ENCODE measurements around the gene OR2V2.

OR2V2 gene

DNA sequence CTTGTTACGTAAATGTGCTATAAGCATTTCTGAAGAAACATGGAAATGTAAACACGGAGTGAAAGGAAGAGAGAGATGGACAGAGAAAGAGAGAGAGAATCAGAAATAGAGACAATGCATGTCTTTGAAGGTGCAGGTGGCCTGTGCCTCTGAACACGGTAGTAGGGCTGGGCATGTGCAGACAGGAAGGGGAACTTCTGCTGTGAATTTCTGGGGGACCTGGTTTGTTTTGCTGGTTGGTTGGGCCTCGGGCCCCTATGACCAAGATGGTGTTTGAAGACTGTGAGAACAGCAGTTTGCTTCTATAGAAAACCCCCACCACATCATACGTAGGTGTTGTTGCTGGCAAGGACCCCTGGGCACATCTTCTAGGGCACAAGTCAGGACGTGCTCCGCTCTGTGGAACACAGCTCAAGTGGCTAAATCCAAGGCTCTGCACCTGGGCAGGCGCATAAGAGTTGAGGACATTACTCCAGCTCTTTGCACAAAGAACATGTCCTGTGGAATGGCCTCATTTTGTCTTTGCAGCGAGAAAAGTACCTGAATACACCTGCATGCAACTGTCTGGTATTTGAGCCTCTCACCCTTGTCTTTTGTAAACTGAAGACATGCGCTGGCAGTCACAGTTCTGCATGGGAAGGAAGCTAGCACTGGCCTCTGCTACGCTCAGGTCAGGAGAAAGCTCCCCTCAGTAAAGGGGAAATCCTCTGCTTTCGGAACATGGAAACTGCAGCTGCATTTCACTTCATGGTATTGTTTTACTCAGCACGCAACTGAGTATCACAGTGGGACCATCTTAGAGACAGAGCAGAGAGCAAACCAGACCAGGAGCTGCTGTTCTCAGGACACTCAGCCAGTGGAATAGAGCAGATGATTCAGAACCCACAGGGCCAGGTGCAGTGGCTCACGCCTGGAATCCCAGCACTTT lies 2.7 kb downstream of the OR2V2 start:
- no peak for DNase-seq

DNA sequence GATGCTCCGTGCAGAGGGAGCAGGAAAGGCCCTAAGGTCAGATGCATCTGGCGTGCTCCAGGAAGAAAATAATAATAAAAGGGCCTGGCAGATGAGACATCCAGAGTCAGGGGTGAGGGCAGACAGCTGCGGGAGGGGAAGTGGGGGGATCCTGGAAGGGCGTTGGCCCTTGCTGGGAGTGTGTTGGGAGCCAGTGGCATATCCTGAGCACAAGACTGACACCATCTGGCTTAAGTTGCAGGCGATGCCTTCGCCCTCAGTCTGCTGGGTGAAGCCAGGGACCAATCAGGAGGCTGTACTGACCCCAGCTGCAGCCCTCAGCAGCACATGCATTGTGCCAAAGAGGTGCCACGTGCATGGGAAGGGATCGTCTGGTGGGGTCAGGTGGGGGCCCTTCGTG lies 3.8 kb downstream of the OR2V2 start:
- DNase-seq: no peak

DNA sequence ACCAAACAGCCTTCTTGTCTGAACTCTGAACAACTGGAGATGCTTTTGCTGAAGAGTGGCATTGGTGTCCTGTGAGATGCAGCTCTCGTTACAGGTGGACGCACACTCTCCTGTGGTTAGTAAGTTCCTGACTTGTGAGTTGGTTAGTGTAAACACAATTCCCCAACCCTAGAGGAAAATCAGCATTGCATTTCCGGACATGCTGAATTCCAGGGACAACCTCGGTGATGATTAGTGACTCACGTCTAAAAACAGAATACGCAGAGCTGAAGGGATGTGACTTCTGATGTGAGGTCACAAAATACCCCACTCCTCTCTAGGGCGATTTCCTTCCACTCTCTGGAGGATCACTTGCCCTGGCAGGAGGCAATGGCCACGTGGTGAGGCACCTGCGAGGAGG lies 5.0 kb downstream of the OR2V2 start:
- DNase-seq: no peak

DNA sequence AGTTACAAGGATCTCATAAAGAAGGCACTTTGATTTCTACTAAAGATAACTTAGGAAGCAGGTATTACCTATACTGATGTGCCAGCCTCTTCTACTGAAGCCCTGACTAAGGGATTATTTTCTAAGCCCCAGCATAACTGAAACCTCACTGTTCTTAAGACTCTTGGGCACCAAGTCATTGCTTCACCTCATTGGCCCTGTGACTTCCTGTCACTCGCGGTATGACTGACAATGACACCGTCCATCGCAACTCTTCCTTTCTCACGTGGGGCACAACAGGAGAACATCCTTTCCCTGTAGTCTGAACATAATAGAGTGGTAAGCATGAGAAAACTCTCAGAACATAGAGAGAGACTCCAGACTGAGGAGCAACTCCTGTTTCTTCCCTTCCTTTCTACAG lies 6.4 kb downstream of the OR2V2 start:
- no peak for DNase-seq

DNA sequence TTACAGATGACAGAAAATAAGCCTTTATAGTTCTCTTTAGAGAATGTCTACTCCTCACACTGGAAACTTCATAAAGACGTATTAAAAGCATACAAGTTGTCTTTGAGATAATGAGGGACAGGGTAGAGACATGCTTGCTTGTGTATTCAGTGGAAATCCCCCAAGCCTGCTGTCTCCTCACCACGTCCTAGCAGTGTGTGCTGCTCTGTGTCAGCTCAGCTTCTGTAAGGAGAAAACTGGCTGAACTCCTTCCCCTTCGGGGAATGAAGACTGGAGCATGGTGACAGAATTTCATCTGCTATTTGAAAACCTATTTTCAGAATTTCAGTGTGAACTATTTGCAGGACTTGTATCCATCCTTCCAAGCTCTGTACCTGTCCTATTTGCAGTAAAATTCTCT lies 9.4 kb downstream of the OR2V2 start:
- no peak for DNase-seq

DNA sequence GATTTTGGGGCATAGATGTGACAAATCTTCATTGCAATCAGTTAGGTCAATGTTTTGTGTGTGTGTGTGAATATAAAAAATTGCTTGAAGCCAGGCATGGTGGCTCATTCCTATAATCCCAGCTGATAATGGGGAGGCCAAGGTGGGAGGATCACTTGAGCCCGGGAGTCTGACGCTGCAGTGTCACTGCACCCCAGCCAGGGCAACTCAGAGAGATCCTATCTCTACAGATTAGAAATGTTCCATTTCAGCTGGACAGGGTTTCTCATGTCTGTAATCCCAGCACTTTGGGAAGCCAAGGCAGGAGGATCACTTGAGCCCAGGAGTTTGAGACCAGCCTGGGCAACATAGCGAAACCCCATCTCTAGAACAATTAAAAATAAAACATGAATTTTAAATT lies 11.5 kb downstream of the OR2V2 start:
- DNase-seq: no peak

DNA sequence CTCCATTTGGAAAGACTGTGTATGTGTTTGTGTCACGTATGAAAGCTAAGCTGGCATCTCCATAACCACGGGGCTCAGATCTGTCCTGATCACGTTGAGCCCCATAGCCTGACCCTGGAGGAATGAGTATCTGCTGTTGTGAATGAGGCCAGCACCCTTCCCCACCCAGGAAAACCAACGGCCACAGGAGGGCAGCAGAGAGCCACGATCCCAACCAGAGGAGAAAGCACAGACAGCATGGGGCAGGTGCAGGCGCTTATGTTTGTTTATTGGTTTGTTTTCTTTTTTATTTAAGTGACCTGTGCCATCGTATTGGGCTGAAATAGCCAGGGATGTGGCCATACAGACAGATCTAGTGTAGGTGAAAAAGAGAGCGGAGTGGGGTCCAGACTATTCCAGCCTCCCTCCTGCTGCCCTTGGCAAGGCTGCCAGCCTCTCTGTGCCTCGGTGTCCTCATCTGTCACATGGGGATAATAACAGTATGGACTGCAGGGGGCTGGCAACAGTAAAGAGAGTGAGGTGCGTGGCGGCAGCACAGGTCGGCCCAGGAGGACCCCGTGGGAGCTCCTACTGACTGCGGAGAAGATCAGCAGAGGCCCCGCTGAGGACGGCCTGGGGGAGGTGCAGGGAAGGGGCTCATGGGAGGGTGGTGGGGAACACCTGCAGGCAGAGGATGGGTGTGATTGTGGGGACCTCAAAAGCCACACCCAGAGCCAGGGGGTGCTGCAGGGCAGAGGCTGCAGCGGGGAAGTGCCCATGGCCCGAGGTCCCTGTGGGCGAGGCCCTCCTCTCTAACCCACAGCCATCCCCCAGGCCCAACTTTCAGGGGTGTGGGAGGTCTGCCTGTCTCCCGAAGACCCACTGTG lies 12.1 kb downstream of the OR2V2 start:
- peak; percentile 85 for DNase-seq

DNA sequence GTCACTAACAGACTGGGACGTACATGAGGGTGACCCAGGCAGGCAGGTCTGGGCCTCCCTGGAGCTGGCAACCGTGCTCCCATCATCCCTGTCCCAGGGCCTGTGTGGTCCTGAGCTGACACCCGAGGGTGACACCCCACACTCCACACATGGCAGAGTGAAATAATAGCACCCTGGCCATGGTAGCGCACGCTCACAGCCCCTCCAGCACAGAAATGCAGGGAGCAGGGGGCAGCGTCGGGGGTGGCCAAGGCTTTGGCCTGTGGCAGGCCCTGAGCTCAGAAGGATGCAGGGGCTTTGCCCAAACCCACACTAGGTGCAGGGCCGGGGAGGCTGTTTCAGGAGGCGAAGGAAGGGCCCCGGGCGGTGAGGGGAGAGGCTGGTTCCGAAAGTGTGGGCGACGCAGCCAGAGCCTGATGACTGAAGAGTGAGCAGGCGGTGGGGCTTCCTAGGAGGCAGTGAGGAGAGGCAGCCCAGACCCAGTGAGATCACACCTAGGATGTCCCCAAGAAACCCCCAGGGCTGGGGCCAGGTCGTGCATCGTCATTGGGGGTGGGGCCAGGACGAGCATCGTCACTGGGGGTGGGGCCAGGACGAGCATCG lies 12.9 kb downstream of the OR2V2 start:
- peak; percentile 56 for DNase-seq

DNA sequence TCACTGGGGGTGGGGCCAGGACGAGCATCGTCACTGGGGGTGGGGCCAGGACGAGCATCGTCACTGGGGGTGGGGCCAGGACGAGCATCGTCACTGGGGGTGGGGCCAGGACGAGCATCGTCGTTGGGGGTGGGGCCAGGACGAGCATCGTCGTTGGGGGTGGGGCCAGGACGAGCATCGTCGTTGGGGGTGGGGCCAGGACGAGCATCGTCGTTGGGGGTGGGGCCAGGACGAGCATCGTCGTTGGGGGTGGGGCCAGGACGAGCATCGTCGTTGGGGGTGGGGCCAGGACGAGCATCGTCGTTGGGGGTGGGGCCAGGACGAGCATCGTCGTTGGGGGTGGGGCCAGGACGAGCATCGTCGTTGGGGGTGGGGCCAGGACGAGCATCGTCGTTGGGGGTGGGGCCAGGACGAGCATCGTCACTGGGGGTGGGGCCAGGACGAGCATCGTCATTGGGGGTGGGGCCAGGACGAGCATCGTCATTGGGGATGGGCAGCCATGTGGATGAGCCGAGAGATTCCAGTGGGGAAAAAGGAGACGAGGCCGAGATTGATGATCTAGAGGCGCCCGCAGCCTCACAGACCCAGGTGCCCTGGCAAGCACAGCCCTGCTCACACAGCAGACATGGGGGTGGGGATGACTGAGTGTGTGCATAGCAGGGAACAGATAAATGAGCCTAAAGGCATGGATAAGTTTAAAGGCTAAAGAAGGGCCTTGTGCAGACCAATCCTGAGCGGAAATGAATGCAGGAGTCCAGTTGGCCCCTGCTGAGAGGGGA lies 13.6 kb downstream of the OR2V2 start:
- DNase-seq: peak; percentile 46

DNA sequence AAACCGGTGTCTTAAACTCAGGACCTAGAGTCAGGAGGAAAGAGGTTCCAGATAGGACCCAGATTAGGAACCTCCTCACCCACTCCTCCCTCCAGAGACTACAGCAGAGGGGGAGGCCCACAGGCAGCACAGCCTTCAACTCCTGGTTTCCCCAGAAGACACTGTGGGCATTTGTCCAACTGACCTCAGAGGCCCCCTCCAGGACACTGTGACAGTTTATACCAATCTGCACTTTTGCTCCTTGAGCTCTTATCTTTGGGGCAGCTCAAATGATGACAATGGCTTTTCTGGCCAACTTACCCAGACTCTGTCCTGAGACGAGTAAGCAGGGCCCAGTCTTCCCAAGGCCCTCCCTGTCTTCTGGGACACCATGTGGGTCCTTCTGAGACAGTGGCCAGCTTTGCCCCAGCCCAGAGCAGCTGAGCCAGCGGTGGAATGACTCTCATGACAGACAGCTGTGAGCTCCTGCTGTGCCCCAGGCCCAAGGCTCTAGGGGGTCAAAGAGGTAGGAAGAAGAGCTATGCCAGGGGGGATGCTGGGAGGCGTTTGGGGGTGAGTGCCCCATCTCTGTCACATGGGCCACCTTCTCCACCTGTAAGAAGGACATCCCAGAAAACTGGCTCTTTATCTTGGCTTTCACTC lies 14.3 kb downstream of the OR2V2 start:
- no peak for DNase-seq

DNA sequence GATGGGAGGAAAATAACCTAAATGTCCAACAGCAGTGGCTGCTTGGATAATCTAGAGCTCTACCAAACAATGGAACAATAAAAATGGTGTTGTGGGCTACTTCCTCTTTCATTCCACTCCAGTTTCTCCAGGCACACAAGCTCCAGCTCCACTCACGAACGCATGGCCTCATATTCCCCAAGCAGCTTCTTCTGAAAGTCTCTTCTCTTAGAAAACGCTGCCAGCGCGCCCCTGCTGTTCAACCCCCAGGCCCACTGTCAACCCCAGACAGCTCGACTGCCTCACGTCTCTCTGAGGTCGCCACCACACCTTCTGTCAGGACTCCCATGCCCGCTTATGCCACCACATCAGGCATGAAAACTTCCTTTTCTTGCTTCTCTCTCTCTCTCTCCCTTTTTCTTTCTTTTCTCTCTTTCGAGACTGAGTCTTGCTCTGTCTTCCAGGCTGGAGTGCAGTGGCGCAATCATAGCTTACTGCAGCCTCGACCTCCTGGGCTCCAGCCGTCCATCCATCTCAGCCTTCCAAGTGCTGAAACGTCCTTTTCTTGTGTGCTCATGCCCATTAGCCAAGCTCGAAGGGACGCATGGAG lies 16.2 kb downstream of the OR2V2 start:
- DNase-seq: no peak

DNA sequence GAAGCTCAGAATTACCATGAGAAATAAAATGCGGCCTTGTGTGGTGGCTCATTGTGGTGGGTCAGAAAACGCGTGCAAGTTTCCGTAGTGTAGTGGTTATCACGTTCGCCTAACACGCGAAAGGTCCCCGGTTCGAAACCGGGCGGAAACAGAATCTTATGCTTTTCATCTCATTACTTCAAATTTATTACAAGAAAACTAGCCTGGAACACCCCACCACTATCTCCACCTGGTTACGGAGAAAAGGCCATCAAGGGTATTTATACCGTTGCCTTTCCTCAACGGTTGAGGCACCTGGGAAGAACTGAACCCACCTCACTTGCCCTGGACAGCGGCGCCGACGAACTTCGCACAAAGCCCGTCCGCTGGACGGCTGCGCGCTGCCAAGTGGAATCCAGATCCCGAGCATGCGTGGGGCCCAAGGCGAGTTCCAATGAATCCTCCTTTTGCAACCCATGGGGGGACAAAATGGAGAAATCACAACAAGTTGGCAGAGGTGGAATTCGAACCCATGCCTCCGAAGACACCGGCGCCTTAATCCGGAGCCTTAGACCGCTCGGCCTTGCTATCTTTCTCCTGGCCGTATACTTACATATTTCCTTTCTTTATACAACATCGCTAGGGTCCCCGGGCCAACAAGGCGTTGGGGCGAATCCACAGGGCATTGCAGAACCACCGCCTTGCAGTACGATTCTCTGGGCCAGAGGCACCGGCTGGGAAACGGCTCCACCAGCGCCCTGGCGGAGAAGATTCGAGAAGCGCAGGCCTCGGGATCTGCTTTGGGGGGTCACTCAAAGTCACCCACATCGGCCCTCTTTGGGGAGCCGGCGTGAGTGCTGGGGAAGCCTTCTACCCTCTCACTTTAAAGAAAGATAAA lies 16.9 kb downstream of the OR2V2 start:
- DNase-seq: no peak

DNA sequence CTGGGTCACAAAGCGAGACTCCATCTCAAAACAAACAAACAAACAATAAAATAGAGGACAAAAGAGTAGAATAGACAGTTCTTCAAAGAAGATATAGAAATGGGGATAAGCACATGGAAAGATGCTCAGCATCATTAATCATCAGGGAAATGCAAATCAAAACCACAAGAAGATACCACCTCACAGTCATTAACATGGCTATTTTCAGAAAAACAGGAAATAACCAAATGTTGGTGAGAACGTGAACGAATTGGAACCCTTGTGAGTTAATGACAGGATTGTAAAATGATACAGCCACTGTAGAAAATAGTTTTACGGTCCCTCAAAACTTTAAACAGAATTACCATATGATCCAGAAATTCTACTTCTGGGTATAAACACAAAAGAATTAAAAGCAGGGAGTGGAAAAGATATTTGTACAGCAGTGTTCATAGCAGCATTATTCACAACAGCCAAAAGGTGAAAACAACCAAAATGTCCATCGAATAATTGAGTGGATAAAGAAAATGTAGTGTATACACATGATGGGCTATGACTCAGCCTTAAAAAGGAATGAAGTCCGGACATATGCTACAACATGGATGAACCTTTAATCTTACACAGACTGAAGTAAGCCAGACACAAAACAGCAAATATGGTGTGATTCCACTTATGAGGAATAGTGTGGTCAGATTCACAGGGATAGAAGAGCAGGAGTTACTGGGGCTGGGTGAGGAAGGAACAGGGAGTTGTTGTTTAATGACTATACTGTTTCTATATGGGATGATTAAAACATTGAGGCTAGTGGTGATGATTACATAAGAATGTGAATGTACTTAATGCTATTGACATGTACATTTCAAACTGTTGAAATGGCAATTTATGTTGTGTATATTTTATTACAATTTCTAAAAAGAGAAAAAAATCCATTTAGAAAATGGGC lies 19.7 kb downstream of the OR2V2 start:
- no peak for DNase-seq

DNA sequence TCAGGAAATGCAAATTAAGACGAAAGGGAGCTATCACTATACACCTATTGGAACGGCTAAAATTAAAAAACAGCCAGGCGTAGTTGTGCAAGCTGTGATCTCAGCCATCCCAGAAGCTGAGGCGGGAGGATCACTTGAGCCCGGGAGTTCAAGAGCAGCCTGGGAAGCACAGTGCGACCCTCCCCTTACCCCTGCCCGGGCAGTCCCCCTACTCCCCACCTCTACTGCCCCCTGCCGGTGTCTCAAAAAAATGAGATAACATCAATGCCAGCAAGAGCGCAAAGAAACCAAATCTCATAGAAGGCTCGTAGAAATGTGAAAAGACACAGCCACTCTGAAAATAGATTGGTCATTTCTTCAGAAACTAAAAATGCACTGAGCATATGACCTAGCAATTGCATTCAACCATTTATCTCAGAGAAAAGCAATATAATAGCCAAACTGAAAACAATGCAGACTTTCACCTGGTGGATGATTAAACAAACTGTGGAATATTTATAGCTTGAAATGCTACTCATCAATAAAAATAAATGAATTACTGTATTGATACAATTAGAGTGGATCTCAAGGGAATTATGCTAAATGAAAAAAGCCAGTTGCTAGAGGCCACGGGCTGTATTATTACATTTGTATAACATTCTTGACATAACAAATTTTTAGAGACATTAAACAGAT lies 20.6 kb downstream of the OR2V2 start:
- DNase-seq: peak; percentile 71

DNA sequence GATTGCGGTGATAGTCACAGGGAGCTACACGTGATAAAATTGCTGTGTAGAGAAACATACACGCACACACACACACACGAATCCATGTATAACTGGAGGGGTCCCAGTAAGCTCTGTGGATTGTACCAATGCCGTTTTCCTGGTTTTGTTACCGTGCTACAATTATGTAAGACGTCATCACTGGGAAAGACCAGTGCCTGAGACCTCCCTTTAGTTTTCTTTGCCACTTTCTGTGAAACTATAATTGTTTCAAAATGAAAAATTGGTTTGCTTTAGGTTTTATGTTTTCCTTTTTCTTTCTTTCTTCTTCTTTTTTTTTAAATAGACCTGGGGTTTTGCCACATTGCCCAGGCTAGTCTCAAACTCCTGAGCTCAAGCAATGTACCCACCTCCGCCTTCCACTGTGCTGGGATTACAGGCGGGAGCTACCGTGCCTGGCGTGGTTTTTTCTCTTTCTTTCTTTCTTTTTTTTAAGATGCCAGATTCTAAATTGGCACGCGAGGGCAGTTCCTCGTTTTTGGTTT lies 21.3 kb downstream of the OR2V2 start:
- DNase-seq: no peak

DNA sequence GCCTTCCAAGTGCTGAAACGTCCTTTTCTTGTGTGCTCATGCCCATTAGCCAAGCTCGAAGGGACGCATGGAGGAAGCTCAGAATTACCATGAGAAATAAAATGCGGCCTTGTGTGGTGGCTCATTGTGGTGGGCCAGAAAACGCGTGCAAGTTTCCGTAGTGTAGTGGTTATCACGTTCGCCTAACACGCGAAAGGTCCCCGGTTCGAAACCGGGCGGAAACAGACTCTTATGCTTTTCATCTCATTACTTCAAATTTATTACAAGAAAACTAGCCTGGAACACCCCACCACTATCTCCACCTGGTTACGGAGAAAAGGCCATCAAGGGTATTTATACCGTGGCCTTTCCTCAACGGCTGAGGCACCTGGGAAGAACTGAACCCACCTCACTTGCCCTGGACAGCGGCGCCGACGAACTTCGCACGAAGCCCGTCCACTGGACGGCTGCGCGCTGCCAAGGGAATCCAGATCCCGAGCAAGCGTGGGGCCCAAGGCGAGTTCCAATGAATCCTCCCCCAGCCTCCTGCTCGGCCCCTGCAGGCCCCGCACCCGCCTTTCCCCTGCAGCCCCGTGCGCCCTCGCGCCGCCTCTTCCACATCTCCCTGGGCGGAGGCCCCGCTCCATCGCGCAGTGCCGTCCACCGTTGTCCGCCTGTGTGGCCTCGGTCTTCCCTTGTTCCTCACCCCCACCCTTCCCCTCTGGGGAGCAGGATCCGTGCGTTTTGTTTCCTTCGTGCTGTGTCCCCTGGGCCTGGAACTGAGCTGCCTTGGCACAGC lies 22.3 kb downstream of the OR2V2 start:
- peak; percentile 65 for DNase-seq

DNA sequence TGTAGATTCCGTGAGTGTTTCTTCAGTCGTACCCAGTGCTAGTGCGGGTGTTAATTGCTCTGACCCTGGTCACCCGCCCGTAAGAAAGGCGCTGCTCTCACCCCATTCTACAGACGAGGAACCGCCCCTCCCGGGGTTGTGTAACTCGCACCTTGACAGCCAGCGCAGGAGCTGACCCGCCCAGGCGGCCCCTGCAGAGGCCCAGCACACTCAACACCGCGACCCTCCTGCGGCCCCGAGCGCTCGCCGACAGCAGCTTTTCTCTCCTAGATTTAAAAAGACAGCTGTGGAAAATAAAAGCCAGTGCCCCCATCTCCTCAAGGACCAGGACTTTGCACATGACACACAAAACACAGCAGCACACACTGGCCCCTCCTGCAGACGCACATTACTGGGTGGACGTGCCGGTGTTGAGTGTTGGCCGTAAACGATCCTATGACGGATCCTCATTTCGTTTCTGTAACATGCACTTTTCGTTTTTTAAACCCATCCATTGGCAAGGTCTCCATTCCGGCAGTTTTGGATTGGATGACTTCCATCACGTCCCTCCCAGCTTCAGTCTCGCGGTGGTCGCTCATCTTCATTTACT lies 22.9 kb downstream of the OR2V2 start:
- no peak for DNase-seq

DNA sequence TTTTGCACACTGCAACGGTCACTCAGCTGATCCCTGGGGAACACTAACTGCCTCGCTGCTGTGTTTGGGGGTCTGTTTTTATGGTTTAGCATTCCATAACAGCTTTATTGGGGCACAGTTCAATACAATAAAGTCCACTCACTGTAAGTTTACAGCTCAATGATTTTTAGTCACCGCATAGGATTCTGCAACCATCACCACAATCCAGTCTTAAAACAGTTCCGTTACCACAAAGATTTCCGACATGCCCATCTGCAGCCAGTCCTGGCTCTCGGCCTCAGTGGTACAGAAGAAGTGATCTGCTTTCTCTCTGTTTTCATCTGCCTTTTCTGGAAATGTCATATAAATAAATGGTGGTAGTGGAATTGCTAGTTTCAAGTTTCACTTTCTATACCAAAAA lies 23.6 kb downstream of the OR2V2 start:
- no peak for DNase-seq

Measured in 8988T (cell line).